ENCODE data around the gene KPNA2.

The KPNA2 gene

GRCh38 chr17:68089881-68090280, 54.3 kb downstream of the KPNA2 start:
- H3K27me3 ChIP-seq (ENCODE audit: insufficient read depth, poor library complexity, severe bottlenecking): no peaks in the 10 kb centered on the region
- H3K9me3 ChIP-seq (ENCODE audit: severe bottlenecking): no peaks in the 10 kb centered on the region
- no peak overlapping the region for H3K27ac ChIP-seq (ENCODE audit: poor library complexity, severe bottlenecking)
- no peaks in the 10 kb centered on the region for H3K4me1 ChIP-seq (ENCODE audit: insufficient read depth, poor library complexity, severe bottlenecking)
- no peaks in the 10 kb centered on the region for H3K36me3 ChIP-seq (ENCODE audit: low read depth)
- DNase-seq (ENCODE audit: low spot score): no peak
- no peak for TF ChIP-seq CTCF (IDR thresholded peaks at IDR 0.05; ENCODE audit: poor library complexity, severe bottlenecking)
- ATAC-seq (ENCODE audit: low read depth): no peak
- no peak overlapping the region for H3K4me3 ChIP-seq (ENCODE audit: severe bottlenecking)

GRCh38 chr17:68094481-68095078, 59.0 kb downstream of the KPNA2 start:
- no peak for ATAC-seq (ENCODE audit: low read depth)
- H3K4me3 ChIP-seq (ENCODE audit: severe bottlenecking): no peak overlapping the region
- no peaks in the 10 kb centered on the region for H3K36me3 ChIP-seq (ENCODE audit: low read depth)

GRCh38 chr17:68095205-68095811, 59.8 kb downstream of the KPNA2 start:
- DNase-seq (ENCODE audit: low spot score): no peak
- TF ChIP-seq CTCF (IDR thresholded peaks at IDR 0.05; ENCODE audit: poor library complexity, severe bottlenecking): no peak
- Histone ChIP-seq H3K4me3 (ENCODE audit: severe bottlenecking) (no peak overlapping the region), H3K36me3 (ENCODE audit: low read depth) (no peaks in the 10 kb centered on the region), H3K27me3 (ENCODE audit: insufficient read depth, poor library complexity, severe bottlenecking) (no peaks in the 10 kb centered on the region), H3K4me1 (ENCODE audit: insufficient read depth, poor library complexity, severe bottlenecking) (peaks cover 8% of the 10 kb centered on the region), H3K9me3 (ENCODE audit: severe bottlenecking) (no peaks in the 10 kb centered on the region), H3K27ac (ENCODE audit: poor library complexity, severe bottlenecking) (no peak overlapping the region)
- no peak for ATAC-seq (ENCODE audit: low read depth)

More at GRCh38 chr17:68094481-68095078, 59.0 kb downstream of the KPNA2 start:
- no peak for TF ChIP-seq CTCF (IDR thresholded peaks at IDR 0.05; ENCODE audit: poor library complexity, severe bottlenecking)
- DNase-seq (ENCODE audit: low spot score): no peak
- Histone ChIP-seq H3K9me3 (ENCODE audit: severe bottlenecking) (no peaks in the 10 kb centered on the region), H3K27me3 (ENCODE audit: insufficient read depth, poor library complexity, severe bottlenecking) (no peaks in the 10 kb centered on the region), H3K27ac (ENCODE audit: poor library complexity, severe bottlenecking) (no peak overlapping the region), H3K4me1 (ENCODE audit: insufficient read depth, poor library complexity, severe bottlenecking) (peaks cover 8% of the 10 kb centered on the region)

GRCh38 chr17:68096111-68096510, 60.6 kb downstream of the KPNA2 start:
- Histone ChIP-seq H3K9me3 (ENCODE audit: severe bottlenecking) (no peaks in the 10 kb centered on the region), H3K27me3 (ENCODE audit: insufficient read depth, poor library complexity, severe bottlenecking) (no peaks in the 10 kb centered on the region), H3K4me3 (ENCODE audit: severe bottlenecking) (no peak overlapping the region), H3K36me3 (ENCODE audit: low read depth) (no peaks in the 10 kb centered on the region), H3K27ac (ENCODE audit: poor library complexity, severe bottlenecking) (no peak overlapping the region), H3K4me1 (ENCODE audit: insufficient read depth, poor library complexity, severe bottlenecking) (peaks cover 8% of the 10 kb centered on the region)
- DNase-seq (ENCODE audit: low spot score) (no peak), ATAC-seq (ENCODE audit: low read depth) (no peak)
- no peak for TF ChIP-seq CTCF (IDR thresholded peaks at IDR 0.05; ENCODE audit: poor library complexity, severe bottlenecking)
